GM12878 (cell line): ENCODE measurements around the gene ETV6. TPM values are rescaled to one million over a fixed set of nuclear protein-coding genes. Genes with fewer than 3 reads are reported as not detected.

Experiments
- ATAC-seq: fragments of 200-7000 bp; cut with Tn5 transposase; 3 replicates; pipeline ENCODE4 v1.9.1; 2020; ENCODE audit warnings: mild to moderate bottlenecking, moderate library complexity
- BruUV-seq: library from RNA; stranded (reverse); fragments of 400-500 nt; replicated peaks from 2 replicates; lab custom pipeline; 2021; lab: Mats Ljungman, UMichigan
- CTCF ChIA-PET: fragments of 300-600 bp; sonication (Branson Sonifier 250); formaldehyde crosslinking; extraction: SDS; loops from one replicate; lab custom pipeline; 2021; ENCODE audit warnings: inconsistent platforms; lab: Yijun Ruan, JAX
- POLR2A ChIA-PET: fragments of 350-600 bp; formaldehyde crosslinking; extraction: SDS; loops from one replicate; lab custom pipeline; 2021; ENCODE audit warnings: inconsistent platforms; lab: Charles Lee
- RAD21 ChIA-PET: fragments of 300-600 bp; sonication (Branson Sonifier 250); formaldehyde crosslinking; loops from one replicate; lab custom pipeline; 2023; ENCODE audit warnings: antibody characterized with exemption; ENCODE audit not compliant: unreplicated experiment; lab: Charles Lee
- SMC1A ChIA-PET: fragments of 300-600 bp; sonication (Branson Sonifier 250); formaldehyde crosslinking; loops from one replicate; lab custom pipeline; 2023; ENCODE audit not compliant: unreplicated experiment, uncharacterized antibody; lab: Charles Lee
- DNase-seq: peaks from one replicate; pipeline ENCODE4 v3.0.0-alpha.2; 2011; ENCODE audit warnings: low read depth, low spot score
- FAIRE-seq: peaks from 3 replicates; lab custom pipeline; 2011; peaks lifted over from hg19 to GRCh38; lab: Jason Lieb, UNC
- H2AFZ ChIP-seq: 2 replicates; pipeline ENCODE4 v1.6.0; 2011; ENCODE audit warnings: low read depth, low read length, control low read depth; ENCODE audit not compliant: control insufficient read depth
- H3K27ac ChIP-seq: 2 replicates; pipeline ENCODE4 v1.5.1; 2011; ENCODE audit warnings: control low read depth; ENCODE audit not compliant: control insufficient read depth, insufficient read depth
- H3K27me3 ChIP-seq, 2 experiments: replicated peaks in 1 of 2; 2 replicates each; pipeline versions ENCODE4 v1.6.0 to v1.6.1; 2011; ENCODE audit warnings: low read length in 1 of 2; ENCODE audit not compliant: control insufficient read depth in 2 of 2, insufficient read depth in 2 of 2
- H3K36me3 ChIP-seq, 2 experiments: 2 replicates each; pipeline ENCODE4 v1.5.1; 2011; ENCODE audit warnings: low read length in 1 of 2; ENCODE audit not compliant: control insufficient read depth in 2 of 2, insufficient read depth in 2 of 2
- H3K4me1 ChIP-seq: 2 replicates; pipeline ENCODE4 v1.6.1; 2011; ENCODE audit warnings: mild to moderate bottlenecking, low read length, moderate library complexity, mixed read lengths; ENCODE audit not compliant: control insufficient read depth, insufficient read depth
- H3K4me2 ChIP-seq: 2 replicates; pipeline ENCODE4 v1.6.0; 2011; ENCODE audit warnings: control low read depth; ENCODE audit not compliant: control insufficient read depth, insufficient read depth
- H3K4me3 ChIP-seq: fragments of 200-600 bp; sonication (generic); 2 replicates; pipeline ENCODE4 v1.5.1; 2016
- H3K79me2 ChIP-seq: 2 replicates; pipeline ENCODE4 v1.6.0; 2011; ENCODE audit warnings: low read length; ENCODE audit not compliant: control insufficient read depth, insufficient read depth
- H3K9ac ChIP-seq: 2 replicates; pipeline ENCODE4 v1.8.0; 2011; ENCODE audit warnings: low read length, control low read depth, mixed read lengths; ENCODE audit not compliant: control insufficient read depth, insufficient read depth
- H3K9me3 ChIP-seq: replicated peaks from 3 replicates; pipeline ENCODE4 v1.5.1; 2011; ENCODE audit warnings: mild to moderate bottlenecking, low read length; ENCODE audit not compliant: control insufficient read depth, insufficient read depth
- H4K20me1 ChIP-seq: 2 replicates; pipeline ENCODE4 v1.6.0; 2011; ENCODE audit not compliant: control insufficient read depth, insufficient read depth
- BMI1 ChIP-seq: fragments of 450-650 bp; IDR thresholded peaks from 2 replicates; pipeline ENCODE4 v1.6.1; 2016; ENCODE audit warnings: mild to moderate bottlenecking, moderate library complexity, borderline replicate concordance
- CREB1 ChIP-seq: IDR thresholded peaks from 2 replicates; pipeline ENCODE4 v1.6.1; 2012; ENCODE audit warnings: low read depth, mild to moderate bottlenecking, inconsistent platforms
- CREM ChIP-seq: IDR thresholded peaks from 2 replicates; pipeline ENCODE4 v1.6.1; 2014; ENCODE audit warnings: antibody characterized with exemption, low read depth
- ESRRA ChIP-seq: IDR thresholded peaks from 2 replicates; pipeline ENCODE4 v1.6.1; 2012; ENCODE audit warnings: mild to moderate bottlenecking, low read length, improper control_type of control experiment
- ETV6 ChIP-seq, 2 experiments: fragments of 450-650 bp in 1 of 2; IDR thresholded peaks in 1 of 2; conservative IDR thresholded peaks in 1 of 2; 2 replicates each; pipeline ENCODE4 v1.6.1; 2014; ENCODE audit warnings: antibody characterized with exemption in 1 of 2, borderline replicate concordance in 1 of 2, low read depth in 1 of 2, mild to moderate bottlenecking in 1 of 2, moderate library complexity in 1 of 2
- FOXM1 ChIP-seq: IDR thresholded peaks from 2 replicates; pipeline ENCODE4 v1.6.1; 2012; ENCODE audit warnings: low read depth, mild to moderate bottlenecking, inconsistent platforms, low read length, moderate library complexity
- IRF4 ChIP-seq: IDR thresholded peaks from 2 replicates; pipeline ENCODE4 v1.6.1; 2011; ENCODE audit warnings: low read depth, low read length
- KLF5 ChIP-seq: fragments of 450-650 bp; IDR thresholded peaks from 2 replicates; pipeline ENCODE4 v1.6.1; 2014; ENCODE audit warnings: mild to moderate bottlenecking; ENCODE audit not compliant: partially characterized antibody
- MYB ChIP-seq: fragments of 150-350 bp; IDR thresholded peaks from 2 replicates; pipeline ENCODE4 v1.6.1; 2014; ENCODE audit warnings: mild to moderate bottlenecking, low read depth, low read length, borderline replicate concordance
- NR2C1 ChIP-seq: fragments of 450-650 bp; IDR thresholded peaks from 2 replicates; pipeline ENCODE4 v1.6.1; 2017; ENCODE audit warnings: antibody characterized with exemption, mild to moderate bottlenecking, moderate library complexity
- POLR2A ChIP-seq: IDR thresholded peaks from 2 replicates; pipeline ENCODE4 v1.6.1; 2011; ENCODE audit warnings: low read depth, mild to moderate bottlenecking, low read length
- SMAD5 ChIP-seq: IDR thresholded peaks from 2 replicates; pipeline ENCODE4 v1.6.1; 2016; ENCODE audit warnings: antibody characterized with exemption, low read depth
- SREBF1 ChIP-seq: IDR thresholded peaks from 2 replicates; pipeline ENCODE4 v1.6.1; 2012; ENCODE audit warnings: mild to moderate bottlenecking, low read length
- SUZ12 ChIP-seq: fragments of 200-600 bp; sonication (generic); IDR thresholded peaks from one replicate; pipeline ENCODE4 v1.6.1; 2018; ENCODE audit warnings: antibody characterized with exemption, mild to moderate bottlenecking; ENCODE audit not compliant: unreplicated experiment
- ZNF217 ChIP-seq: fragments of 450-650 bp; IDR thresholded peaks from 2 replicates; pipeline ENCODE4 v1.6.1; 2017; ENCODE audit warnings: antibody characterized with exemption, mild to moderate bottlenecking
- WGBS: methylation state at CpG from one replicate; pipeline ENCODE4 v1.1.6; 2016; ENCODE audit warnings: low lambda C conversion rate; ENCODE audit not compliant: insufficient replicate concordance, insufficient coverage; ENCODE audit errors: missing lambda C conversion rate; 5-methylcytosine and 5-hydroxymethylcytosine counted together
- in situ Hi-C: fragments of 300-500 bp; cut with MboI; formaldehyde crosslinking; loops from 9 replicates; pipeline ENCODE4 v1.14.3; 2018; ENCODE audit warnings: mixed read lengths
- intact Hi-C: fragments of 100-400 bp; cut with micrococcal nuclease; formaldehyde crosslinking; loops from one replicate; pipeline ENCODE4 v1.14.2; 2022; ENCODE audit not compliant: unreplicated experiment
- polyA plus RNA-seq, 11 experiments: library from polyadenylated mRNA; depleted of rRNA in 4 of 11; unstranded in 6 of 11; stranded (reverse) in 5 of 11; fragments of >200 nt; fragmentation: Nextera tagmentation in 4 of 11; fragmentation: Illumina TruSeq in 1 of 11; extraction: Ambion mirVana in 4 of 11; extraction: Trizol in 1 of 11; gene quantifications; 1 replicate in 1 of 11; 2 replicates in 10 of 11; pipeline versions ENCODE4 v1.2.1 to v1.2.3, GENCODE V29; 2011 to 2016; ENCODE audit warnings: inconsistent platforms in 2 of 11, missing spikeins in 2 of 11, low read depth in 1 of 11
- total RNA-seq, 4 experiments: library from RNA; depleted of rRNA in 3 of 4; stranded (reverse); fragments of >200 nt in 3 of 4; fragmentation: Illumina TruSeq in 1 of 4; extraction: Trizol in 1 of 4; gene quantifications; 2 replicates each; pipeline versions ENCODE4 v1.2.1 to v1.2.3, GENCODE V29; 2013 to 2021
- TF ChIP-seq, protein P1 (sequence below): fragments of 450-650 bp; IDR thresholded peaks from 2 replicates; pipeline ENCODE4 v1.6.1; 2016; ENCODE audit warnings: mild to moderate bottlenecking
- TF ChIP-seq, protein P2 (sequence below): fragments of 150-350 bp; IDR thresholded peaks from 2 replicates; pipeline ENCODE4 v1.6.1; 2014; ENCODE audit warnings: mild to moderate bottlenecking, low read depth, low read length

ETV6 gene
- total and polyA plus RNA-seq, 10 of the 15 experiments (the other 5 are each of a cell fraction or from before 2014, with no cell fraction given): 6.6 to 74.8 (median 24.6) TPM

DNA sequence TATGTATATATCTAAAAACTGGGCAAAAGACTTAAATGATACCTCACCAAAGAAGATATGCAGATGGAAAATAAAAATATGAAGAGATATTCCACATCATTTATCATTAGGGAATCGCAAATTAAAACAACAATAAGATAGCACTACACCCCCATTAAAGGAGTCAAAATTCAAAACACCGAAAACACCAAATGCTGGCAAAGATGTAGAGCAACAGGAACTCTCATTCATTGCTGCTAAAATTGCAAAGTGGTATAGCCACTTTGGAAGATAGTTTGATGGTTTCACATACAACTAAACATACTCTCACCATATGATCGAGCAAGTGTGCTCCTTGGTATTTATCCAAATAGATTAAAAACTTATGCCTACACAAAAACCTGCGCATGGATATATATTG is 289.7 kb downstream of the ETV6 start:
- ATAC-seq (no peak), DNase-seq (no peak), FAIRE-seq (no peak)
- intact Hi-C loops (no loop called here), in situ Hi-C loops (no loop called here)
- H3K79me2 ChIP-seq: no peaks in the 10 kb centered on the region
- H3K4me3 ChIP-seq: no peak overlapping the region
- no TSS peak for BruUV-seq
- ChIA-PET POLR2A (no interaction called here), RAD21 (no interaction called here), SMC1A (no interaction called here), CTCF (no interaction called here)
- no peaks in the 10 kb centered on the region for H3K9me3 ChIP-seq
- no peak overlapping the region for H3K9ac ChIP-seq
- no peak overlapping the region for H2AFZ ChIP-seq
- WGBS: 78% methylated on average over 4 of the region's 4 CpGs
- H3K4me2 ChIP-seq: no peak overlapping the region
- TF ChIP-seq, protein P1, sequence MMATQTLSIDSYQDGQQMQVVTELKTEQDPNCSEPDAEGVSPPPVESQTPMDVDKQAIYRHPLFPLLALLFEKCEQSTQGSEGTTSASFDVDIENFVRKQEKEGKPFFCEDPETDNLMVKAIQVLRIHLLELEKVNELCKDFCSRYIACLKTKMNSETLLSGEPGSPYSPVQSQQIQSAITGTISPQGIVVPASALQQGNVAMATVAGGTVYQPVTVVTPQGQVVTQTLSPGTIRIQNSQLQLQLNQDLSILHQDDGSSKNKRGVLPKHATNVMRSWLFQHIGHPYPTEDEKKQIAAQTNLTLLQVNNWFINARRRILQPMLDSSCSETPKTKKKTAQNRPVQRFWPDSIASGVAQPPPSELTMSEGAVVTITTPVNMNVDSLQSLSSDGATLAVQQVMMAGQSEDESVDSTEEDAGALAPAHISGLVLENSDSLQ: no peak
- no peak for TF ChIP-seq CREM
- no peaks in the 10 kb centered on the region for H3K36me3 ChIP-seq
- H3K27me3 ChIP-seq: no peaks in the 10 kb centered on the region
- no peaks in the 10 kb centered on the region; the same call in 1 of the 2 replicates for H3K4me1 ChIP-seq
- H4K20me1 ChIP-seq: no peaks in the 10 kb centered on the region
- no peak overlapping the region for H3K27ac ChIP-seq

DNA sequence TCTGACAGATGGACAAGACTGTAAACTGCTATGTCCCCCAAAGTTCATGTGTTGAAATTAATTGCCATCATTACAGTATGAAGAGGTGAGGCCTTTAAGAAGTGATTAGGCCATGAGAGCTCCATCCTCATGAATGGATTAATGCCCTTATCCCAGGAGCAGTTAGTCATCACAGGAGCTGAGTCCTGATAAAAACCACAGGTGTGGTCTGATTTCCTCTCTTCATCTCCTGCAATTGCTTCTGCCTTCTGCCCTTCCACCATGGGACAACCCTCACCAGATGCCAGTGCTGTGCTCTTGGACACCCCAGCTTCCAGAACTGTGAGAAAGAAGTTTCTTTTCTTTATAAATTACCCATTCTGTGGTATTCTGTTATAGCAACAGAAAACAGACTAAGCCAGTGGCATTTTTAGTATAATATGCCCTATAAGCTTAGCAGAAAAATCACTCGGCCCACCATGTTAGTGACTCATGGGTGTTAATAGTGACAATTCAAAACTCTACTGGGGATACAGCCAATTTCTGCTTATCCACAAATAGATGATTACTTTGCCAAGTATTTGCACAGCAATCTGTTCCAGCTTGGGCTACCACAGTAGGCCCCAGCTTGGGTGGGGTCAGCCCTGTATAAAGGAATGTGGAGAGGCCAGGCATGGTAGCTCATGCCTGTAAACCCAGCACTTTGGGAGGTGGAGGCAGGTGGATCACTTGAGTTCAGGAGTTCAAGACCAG is 292.3 kb downstream of the ETV6 start:
- DNase-seq (no peak), ATAC-seq (no peak), FAIRE-seq (peak; percentile 47)
- CTCF ChIA-PET: no interaction called here
- no peak for TF ChIP-seq MYB
- TF ChIP-seq SUZ12: no peak
- no peak for TF ChIP-seq IRF4
- no peak for TF ChIP-seq ESRRA
- no peak for TF ChIP-seq SREBF1
- TF ChIP-seq ETV6 (conservative IDR thresholded peaks at IDR 0.05 in 1 of 2, IDR thresholded peaks at IDR 0.05 in 1 of 2; ENCODE audit: borderline replicate concordance in 1 of 2, low read depth in 1 of 2): no peak
- TF ChIP-seq SMAD5: no peak
- no peak for TF ChIP-seq ZNF217
- TF ChIP-seq BMI1: no peak
- TF ChIP-seq FOXM1: no peak
- TF ChIP-seq KLF5: no peak
- TF ChIP-seq, protein P2, sequence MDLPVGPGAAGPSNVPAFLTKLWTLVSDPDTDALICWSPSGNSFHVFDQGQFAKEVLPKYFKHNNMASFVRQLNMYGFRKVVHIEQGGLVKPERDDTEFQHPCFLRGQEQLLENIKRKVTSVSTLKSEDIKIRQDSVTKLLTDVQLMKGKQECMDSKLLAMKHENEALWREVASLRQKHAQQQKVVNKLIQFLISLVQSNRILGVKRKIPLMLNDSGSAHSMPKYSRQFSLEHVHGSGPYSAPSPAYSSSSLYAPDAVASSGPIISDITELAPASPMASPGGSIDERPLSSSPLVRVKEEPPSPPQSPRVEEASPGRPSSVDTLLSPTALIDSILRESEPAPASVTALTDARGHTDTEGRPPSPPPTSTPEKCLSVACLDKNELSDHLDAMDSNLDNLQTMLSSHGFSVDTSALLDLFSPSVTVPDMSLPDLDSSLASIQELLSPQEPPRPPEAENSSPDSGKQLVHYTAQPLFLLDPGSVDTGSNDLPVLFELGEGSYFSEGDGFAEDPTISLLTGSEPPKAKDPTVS: no peak
- TF ChIP-seq NR2C1: no peak
- no peak for TF ChIP-seq POLR2A
- no peak for TF ChIP-seq CREB1
- RAD21 ChIA-PET: no interaction called here
- no peak overlapping the region for H2AFZ ChIP-seq
- H3K4me1 ChIP-seq: no peaks in the 10 kb centered on the region; the same call in 1 of the 2 replicates
- no peaks in the 10 kb centered on the region for H3K9me3 ChIP-seq
- SMC1A ChIA-PET: interaction anchor here (1.5 kb wide), 1 partner anchor 8 kb away, joined by 4 read pairs; no protein-coding TSS in a partner anchor
- H3K9ac ChIP-seq: no peak overlapping the region
- in situ Hi-C loops: no loop called here
- POLR2A ChIA-PET: no interaction called here
- H4K20me1 ChIP-seq: no peaks in the 10 kb centered on the region
- H3K4me3 ChIP-seq: no peak overlapping the region
- H3K36me3 ChIP-seq: no peaks in the 10 kb centered on the region
- intact Hi-C loops: no loop called here
- H3K79me2 ChIP-seq: no peaks in the 10 kb centered on the region
- WGBS: 90% methylated on average over 1 of the region's 1 CpG
- H3K4me2 ChIP-seq: no peak overlapping the region
- BruUV-seq: no TSS peak
- H3K27me3 ChIP-seq: no peaks in the 10 kb centered on the region
- H3K27ac ChIP-seq: no peak overlapping the region
